ENCODE data around the gene HOXA2.

Gene HOXA2

GRCh38 chr7:27141137-27141922 is 38.8 kb upstream of the HOXA2 start:
- DNase-seq, result no peak

GRCh38 chr7:27140126-27140857 is 37.8 kb upstream of the HOXA2 start:
- no peak for DNase-seq

- no peak for DNase-seq
These were observed 37.0 kb upstream of the HOXA2 start for GRCh38 chr7:27139334-27140125.

- DNase-seq, result no peak
These were observed 36.5 kb upstream of the HOXA2 start for GRCh38 chr7:27138985-27139333.

- DNase-seq, result no peak
These were observed 36.0 kb upstream of the HOXA2 start for GRCh38 chr7:27138472-27138871.

GRCh38 chr7:27137640-27138315 is 35.3 kb upstream of the HOXA2 start:
- DNase-seq, result no peak

GRCh38 chr7:27134392-27134791 is 31.9 kb upstream of the HOXA2 start:
- DNase-seq, result no peak

- DNase-seq, result no peak
These were observed 31.1 kb upstream of the HOXA2 start for GRCh38 chr7:27133409-27134231.

GRCh38 chr7:27132978-27133377 is 30.5 kb upstream of the HOXA2 start:
- no peak for DNase-seq

- no peak for DNase-seq
These were observed 29.7 kb upstream of the HOXA2 start for GRCh38 chr7:27132214-27132613.

GRCh38 chr7:27131390-27131819 is 28.9 kb upstream of the HOXA2 start:
- DNase-seq, result no peak

- peak; percentile 46 to 68 (median 56) for DNase-seq
These were observed 28.3 kb upstream of the HOXA2 start, which contains the start of gene HOXA4 for GRCh38 chr7:27130540-27131389. TSS of gene HOXA4 (minus strand) at chr7:27130757. CDS start at chr7:27130733, 24 bp downstream.

- DNase-seq, result no peak
These were observed 27.5 kb upstream of the HOXA2 start for GRCh38 chr7:27129729-27130539.

- no peak for DNase-seq
These were observed 26.6 kb upstream of the HOXA2 start for GRCh38 chr7:27128776-27129728.

- DNase-seq, result no peak
These were observed 25.6 kb upstream of the HOXA2 start for GRCh38 chr7:27128034-27128433.

GRCh38 chr7:27126596-27127327 is 24.3 kb upstream of the HOXA2 start:
- DNase-seq, result no peak

- no peak for DNase-seq
These were observed 23.5 kb upstream of the HOXA2 start for GRCh38 chr7:27125986-27126394.
